ENCODE data around the gene LPA.
"Not testable (repeated sequence)": the region's sequence is repeated elsewhere in the genome, so short reads cannot be mapped to it uniquely, and the experiment has no call there.

Gene LPA
- 0 to 0.09 (median 0) reads per million in 3 donors for total RNA-seq

DNA sequence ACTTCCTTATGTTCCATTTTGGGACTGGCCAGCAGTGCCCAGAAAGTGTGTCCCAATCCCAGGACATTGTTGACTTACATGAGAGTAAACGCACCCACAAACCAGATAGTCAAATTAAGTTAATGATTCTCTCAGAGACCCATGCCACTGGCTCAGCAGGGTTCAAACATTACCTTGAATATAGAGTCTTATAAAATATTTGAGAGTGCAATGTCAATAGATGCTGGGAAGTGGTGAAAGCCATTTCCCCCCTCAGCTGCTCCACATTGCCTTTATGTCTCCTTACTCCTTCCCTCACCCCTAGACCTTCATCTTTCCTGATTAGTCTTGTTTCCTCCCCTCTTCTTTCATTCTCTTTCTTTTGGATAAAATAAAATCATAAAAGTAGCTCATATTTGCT, at the start of gene LPA:
Gene LPA (minus strand): TSS at position 78 of the 400 bp plus-strand sequence. CDS start 61 bp downstream, at position 17.
- not testable (repeated sequence) for H3K27ac ChIP-seq (ENCODE audit: insufficient read depth, low read length, poor library complexity, severe bottlenecking); H3K4me1 ChIP-seq (ENCODE audit: control insufficient read depth, insufficient read depth, low read length, poor library complexity, severe bottlenecking); H3K27me3 ChIP-seq (replicated peaks; ENCODE audit: control insufficient read depth, insufficient read depth, low read length, poor library complexity, severe bottlenecking); H3K9me3 ChIP-seq (ENCODE audit: control insufficient read depth, low read length); DNase-seq; H3K36me3 ChIP-seq (ENCODE audit: control insufficient read depth, insufficient read depth, low read length); H3K4me3 ChIP-seq (ENCODE audit: insufficient read depth, low read depth, low read length, poor library complexity, severe bottlenecking)

GRCh38 chr6:160708993-160709392, 44.9 kb upstream of the LPA start:
- H3K27me3 ChIP-seq (replicated peaks; ENCODE audit: control insufficient read depth, insufficient read depth, low read length, poor library complexity, severe bottlenecking); H3K36me3 ChIP-seq (ENCODE audit: control insufficient read depth, insufficient read depth, low read length); H3K27ac ChIP-seq (ENCODE audit: insufficient read depth, low read length, poor library complexity, severe bottlenecking); H3K4me3 ChIP-seq (ENCODE audit: insufficient read depth, low read depth, low read length, poor library complexity, severe bottlenecking); DNase-seq; H3K9me3 ChIP-seq (ENCODE audit: control insufficient read depth, low read length); H3K4me1 ChIP-seq (ENCODE audit: control insufficient read depth, insufficient read depth, low read length, poor library complexity, severe bottlenecking): not testable (repeated sequence)

DNA sequence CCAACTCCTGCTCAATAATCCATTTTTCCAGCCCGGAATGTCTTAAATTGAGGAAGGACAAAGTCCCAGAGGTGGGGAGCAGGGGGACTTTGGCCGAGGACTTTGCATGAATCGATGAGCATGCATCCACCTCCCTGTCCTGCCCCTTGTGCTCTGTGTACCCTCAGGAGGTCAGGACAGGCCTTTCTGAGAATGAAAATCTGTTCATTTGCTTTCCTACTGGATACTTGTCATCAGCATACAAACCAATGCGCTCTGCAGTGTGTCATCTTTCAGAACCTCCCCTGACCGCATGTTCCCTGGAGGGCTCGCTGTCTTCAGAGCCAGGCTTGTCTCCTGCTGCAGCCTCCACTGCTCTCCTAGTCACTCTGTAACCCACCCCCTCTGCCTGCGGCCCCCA, 40.6 kb upstream of the LPA start:
- not testable (repeated sequence) for H3K36me3 ChIP-seq (ENCODE audit: control insufficient read depth, insufficient read depth, low read length); H3K9me3 ChIP-seq (ENCODE audit: control insufficient read depth, low read length); DNase-seq; H3K4me3 ChIP-seq (ENCODE audit: insufficient read depth, low read depth, low read length, poor library complexity, severe bottlenecking); H3K27ac ChIP-seq (ENCODE audit: insufficient read depth, low read length, poor library complexity, severe bottlenecking); H3K27me3 ChIP-seq (replicated peaks; ENCODE audit: control insufficient read depth, insufficient read depth, low read length, poor library complexity, severe bottlenecking); H3K4me1 ChIP-seq (ENCODE audit: control insufficient read depth, insufficient read depth, low read length, poor library complexity, severe bottlenecking)

DNA sequence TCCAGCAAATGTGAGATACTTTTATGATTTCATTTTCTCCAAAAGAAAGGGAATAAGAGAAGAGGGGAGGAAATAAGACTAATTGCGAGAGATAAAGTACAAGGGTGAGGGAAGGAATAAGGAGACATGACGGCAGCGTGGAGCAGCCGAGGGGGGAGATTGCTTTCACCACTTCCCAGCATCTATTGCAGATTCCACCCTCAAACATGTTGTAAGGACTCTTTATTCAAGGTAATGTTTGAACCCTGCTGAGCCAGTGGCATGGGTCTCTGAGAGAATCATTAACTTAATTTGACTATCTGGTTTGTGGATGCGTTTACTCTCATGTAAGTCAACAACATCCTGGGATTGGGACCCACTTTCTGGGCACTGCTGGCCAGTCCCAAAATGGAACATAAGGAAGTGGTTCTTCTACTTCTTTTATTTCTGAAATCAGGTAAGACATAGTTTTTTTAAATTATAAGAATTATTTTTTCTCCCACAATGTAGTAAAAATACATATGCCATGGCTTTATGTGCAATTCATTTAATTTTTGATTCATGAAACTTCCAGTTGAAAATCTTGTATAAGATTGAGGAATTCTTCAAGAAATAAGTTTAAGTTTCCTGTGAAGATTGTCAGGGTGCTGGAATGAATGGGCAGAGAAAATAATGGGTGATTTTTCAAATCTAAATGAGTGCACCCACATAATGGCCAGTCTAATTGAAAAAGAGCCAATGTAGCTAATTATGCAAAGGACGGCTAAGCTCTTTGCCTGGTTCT, 38.0 kb upstream of the LPA start, which contains the start of gene PLG:
Gene PLG (plus strand): TSS at position 327 of the 763 bp plus-strand sequence. CDS start 61 bp downstream, at position 388.
- H3K36me3 ChIP-seq (ENCODE audit: control insufficient read depth, insufficient read depth, low read length); H3K27me3 ChIP-seq (replicated peaks; ENCODE audit: control insufficient read depth, insufficient read depth, low read length, poor library complexity, severe bottlenecking); H3K4me1 ChIP-seq (ENCODE audit: control insufficient read depth, insufficient read depth, low read length, poor library complexity, severe bottlenecking); H3K27ac ChIP-seq (ENCODE audit: insufficient read depth, low read length, poor library complexity, severe bottlenecking); H3K9me3 ChIP-seq (ENCODE audit: control insufficient read depth, low read length); DNase-seq; H3K4me3 ChIP-seq (ENCODE audit: insufficient read depth, low read depth, low read length, poor library complexity, severe bottlenecking): not testable (repeated sequence)

DNA sequence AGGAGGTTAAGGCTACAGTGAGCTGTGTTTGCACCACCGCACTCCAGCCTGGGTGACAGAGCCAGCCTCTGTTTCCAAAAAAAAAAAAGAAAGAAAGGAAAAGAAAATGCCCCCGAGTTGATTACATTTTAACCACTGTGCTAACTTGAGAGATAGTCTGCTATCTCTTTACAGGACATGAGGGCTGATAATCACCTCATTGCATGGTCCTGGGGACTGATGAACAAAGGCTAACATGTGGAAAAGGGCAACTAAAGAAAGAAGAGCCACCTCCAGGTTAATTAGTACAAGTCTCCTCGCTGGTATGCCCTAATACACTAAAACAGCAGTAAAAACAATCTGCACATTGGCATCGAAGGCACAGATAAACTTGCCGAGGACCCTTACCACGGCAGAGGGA, 33.8 kb upstream of the LPA start:
- Histone ChIP-seq H3K4me1 (ENCODE audit: control insufficient read depth, insufficient read depth, low read length, poor library complexity, severe bottlenecking) (no peaks in the 10 kb centered on the region), H3K27ac (ENCODE audit: insufficient read depth, low read length, poor library complexity, severe bottlenecking) (no peak overlapping the region), H3K36me3 (ENCODE audit: control insufficient read depth, insufficient read depth, low read length) (no peaks in the 10 kb centered on the region), H3K4me3 (ENCODE audit: insufficient read depth, low read depth, low read length, poor library complexity, severe bottlenecking) (no peak overlapping the region), H3K9me3 (ENCODE audit: control insufficient read depth, low read length) (no peaks in the 10 kb centered on the region), H3K27me3 (replicated peaks; ENCODE audit: control insufficient read depth, insufficient read depth, low read length, poor library complexity, severe bottlenecking) (no peaks in the 10 kb centered on the region)
- DNase-seq = no peak

DNA sequence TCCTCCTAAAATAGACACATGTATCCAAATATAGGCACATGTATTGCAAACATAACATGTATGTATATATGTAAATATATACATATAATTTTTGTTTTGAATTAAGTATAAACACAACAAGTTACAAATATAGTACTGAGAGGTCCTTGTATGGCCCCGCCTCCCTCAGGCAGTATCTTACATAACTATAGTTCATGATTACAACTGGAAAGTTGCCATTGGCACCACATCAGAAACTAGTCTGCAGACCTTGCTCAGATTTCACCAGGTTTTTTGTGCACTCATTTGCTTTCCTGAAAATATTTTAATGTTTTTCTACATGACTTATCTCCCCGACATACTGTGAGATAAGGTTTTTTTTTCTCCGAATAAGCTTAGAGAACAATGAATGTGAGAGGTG, 32.8 kb upstream of the LPA start:
- not testable (repeated sequence) for H3K36me3 ChIP-seq (ENCODE audit: control insufficient read depth, insufficient read depth, low read length)

GRCh38 chr6:160695622-160696021, 31.5 kb upstream of the LPA start:
- not testable (repeated sequence) for H3K27me3 ChIP-seq (replicated peaks; ENCODE audit: control insufficient read depth, insufficient read depth, low read length, poor library complexity, severe bottlenecking); H3K4me3 ChIP-seq (ENCODE audit: insufficient read depth, low read depth, low read length, poor library complexity, severe bottlenecking); H3K36me3 ChIP-seq (ENCODE audit: control insufficient read depth, insufficient read depth, low read length); H3K27ac ChIP-seq (ENCODE audit: insufficient read depth, low read length, poor library complexity, severe bottlenecking); H3K4me1 ChIP-seq (ENCODE audit: control insufficient read depth, insufficient read depth, low read length, poor library complexity, severe bottlenecking); H3K9me3 ChIP-seq (ENCODE audit: control insufficient read depth, low read length); DNase-seq

More for the DNA sequence above, 32.8 kb upstream of the LPA start:
- H3K4me1 ChIP-seq (ENCODE audit: control insufficient read depth, insufficient read depth, low read length, poor library complexity, severe bottlenecking); H3K27ac ChIP-seq (ENCODE audit: insufficient read depth, low read length, poor library complexity, severe bottlenecking); DNase-seq; H3K4me3 ChIP-seq (ENCODE audit: insufficient read depth, low read depth, low read length, poor library complexity, severe bottlenecking); H3K9me3 ChIP-seq (ENCODE audit: control insufficient read depth, low read length); H3K27me3 ChIP-seq (replicated peaks; ENCODE audit: control insufficient read depth, insufficient read depth, low read length, poor library complexity, severe bottlenecking): not testable (repeated sequence)

DNA sequence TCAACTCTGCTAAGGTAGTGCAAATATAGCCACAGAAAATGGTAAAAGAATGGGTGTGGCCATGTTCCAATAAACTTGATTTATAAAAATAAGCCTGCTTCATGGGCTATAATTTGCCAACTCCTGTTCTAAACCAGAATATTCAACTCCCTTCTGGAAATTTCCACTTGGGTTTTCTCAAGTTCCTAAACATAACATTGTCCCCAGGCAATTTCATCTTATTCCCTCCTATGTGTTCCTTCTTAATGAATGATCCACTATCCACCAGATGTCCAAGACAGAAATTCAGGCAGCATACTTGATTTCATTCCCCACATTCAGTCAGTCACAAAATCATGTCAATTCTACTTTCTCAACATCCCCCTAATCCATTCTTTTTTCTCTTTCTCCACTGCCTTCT, 30.9 kb upstream of the LPA start:
- not testable (repeated sequence) for DNase-seq; H3K27ac ChIP-seq (ENCODE audit: insufficient read depth, low read length, poor library complexity, severe bottlenecking); H3K4me1 ChIP-seq (ENCODE audit: control insufficient read depth, insufficient read depth, low read length, poor library complexity, severe bottlenecking); H3K36me3 ChIP-seq (ENCODE audit: control insufficient read depth, insufficient read depth, low read length); H3K27me3 ChIP-seq (replicated peaks; ENCODE audit: control insufficient read depth, insufficient read depth, low read length, poor library complexity, severe bottlenecking); H3K9me3 ChIP-seq (ENCODE audit: control insufficient read depth, low read length); H3K4me3 ChIP-seq (ENCODE audit: insufficient read depth, low read depth, low read length, poor library complexity, severe bottlenecking)

DNA sequence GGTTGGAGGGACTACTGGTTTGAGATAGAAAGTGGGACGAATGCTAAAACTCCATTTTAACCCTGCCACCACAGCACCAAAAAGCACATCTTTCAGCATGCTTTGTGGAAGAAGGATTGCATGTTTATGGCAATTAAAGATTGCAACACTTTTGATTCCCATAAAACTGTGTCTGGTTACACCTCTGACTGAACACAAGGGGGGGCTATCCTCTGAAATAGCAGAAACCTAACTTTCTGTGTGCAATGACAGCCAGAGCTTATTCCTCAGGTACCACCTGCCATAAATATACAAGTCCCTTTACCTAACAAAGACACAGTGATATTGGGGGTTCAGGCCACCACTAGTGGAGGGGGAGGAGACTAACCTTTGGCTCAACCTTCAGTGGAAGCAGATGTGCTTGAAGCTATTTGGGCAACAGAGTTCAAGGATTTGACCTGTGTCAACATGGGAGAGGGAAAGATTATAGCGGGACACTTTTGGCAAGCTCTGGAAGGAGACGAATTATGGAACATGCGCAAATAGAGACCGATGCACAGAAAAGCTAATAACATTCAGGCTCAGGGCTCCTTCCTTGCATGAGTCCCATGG, 28.4 kb upstream of the LPA start:
- Histone ChIP-seq H3K4me3 (ENCODE audit: insufficient read depth, low read depth, low read length, poor library complexity, severe bottlenecking) (no peak overlapping the region), H3K27ac (ENCODE audit: insufficient read depth, low read length, poor library complexity, severe bottlenecking) (no peak overlapping the region), H3K4me1 (ENCODE audit: control insufficient read depth, insufficient read depth, low read length, poor library complexity, severe bottlenecking) (no peaks in the 10 kb centered on the region), H3K27me3 (replicated peaks; ENCODE audit: control insufficient read depth, insufficient read depth, low read length, poor library complexity, severe bottlenecking) (no peaks in the 10 kb centered on the region), H3K9me3 (ENCODE audit: control insufficient read depth, low read length) (no peaks in the 10 kb centered on the region), H3K36me3 (ENCODE audit: control insufficient read depth, insufficient read depth, low read length) (no peaks in the 10 kb centered on the region)
- no peak for DNase-seq

- Histone ChIP-seq H3K27ac (ENCODE audit: insufficient read depth, low read length, poor library complexity, severe bottlenecking) (no peak overlapping the region), H3K4me3 (ENCODE audit: insufficient read depth, low read depth, low read length, poor library complexity, severe bottlenecking) (no peak overlapping the region)
Observed at GRCh38 chr6:160691617-160692016, 27.5 kb upstream of the LPA start.

More at GRCh38 chr6:160691617-160692016, 27.5 kb upstream of the LPA start:
- H3K36me3 ChIP-seq (ENCODE audit: control insufficient read depth, insufficient read depth, low read length) = no peaks in the 10 kb centered on the region
- H3K27me3 ChIP-seq (replicated peaks; ENCODE audit: control insufficient read depth, insufficient read depth, low read length, poor library complexity, severe bottlenecking) = no peaks in the 10 kb centered on the region
- DNase-seq = no peak
- H3K9me3 ChIP-seq (ENCODE audit: control insufficient read depth, low read length) = no peaks in the 10 kb centered on the region
- H3K4me1 ChIP-seq (ENCODE audit: control insufficient read depth, insufficient read depth, low read length, poor library complexity, severe bottlenecking) = no peaks in the 10 kb centered on the region
